Measurements from ENCODE around the gene GAPDH. TPM values are rescaled to one million over a fixed set of nuclear protein-coding genes. Genes with fewer than 3 reads are reported as not detected.
"Not testable (repeated sequence)": the region's sequence is repeated elsewhere in the genome, so short reads cannot be mapped to it uniquely, and the experiment has no call there.

GAPDH gene
- polyA plus RNA-seq, 4 donors: 1,934 to 3,805 (median 2,842) TPM

DNA sequence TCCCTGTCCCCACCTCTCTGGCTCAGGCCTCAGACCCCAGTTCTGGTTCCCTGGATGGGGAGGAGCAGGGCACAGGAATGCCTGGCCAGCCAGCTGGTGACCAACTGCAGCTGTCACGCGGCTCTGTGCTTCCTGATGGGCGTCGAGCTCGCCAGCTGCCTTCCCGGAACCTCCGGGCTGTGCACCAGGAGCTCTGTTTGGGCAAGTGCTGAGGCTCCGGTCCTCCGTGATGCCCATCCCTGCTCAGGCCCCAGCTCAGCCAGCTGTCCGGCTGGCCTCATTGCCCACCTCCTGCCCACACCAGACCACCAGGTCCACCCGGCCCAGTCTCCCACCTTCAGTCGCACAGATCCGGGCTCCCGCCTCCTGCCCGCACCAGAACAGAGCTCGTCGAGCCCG is 16.7 kb downstream of the GAPDH start:
- no peak overlapping the region for H3K4me3 ChIP-seq (ENCODE audit: low read depth in 1 of 3, low read length in 3 of 3)
- peaks cover 0 to 9% (median 0%) of the 10 kb centered on the region in 3 donors for H3K4me1 ChIP-seq (ENCODE audit: control insufficient read depth in 3 of 3, insufficient read depth in 2 of 3, low read depth in 1 of 3, low read length in 2 of 3)
- FAIRE-seq: no peak
- no peaks in the 10 kb centered on the region for H3K27me3 ChIP-seq (ENCODE audit: control insufficient read depth in 3 of 3, insufficient read depth in 3 of 3, low read length in 3 of 3)
- H3K36me3 ChIP-seq (ENCODE audit: control insufficient read depth in 3 of 3, insufficient read depth in 2 of 3, low read depth in 1 of 3, low read length in 3 of 3): peaks cover 3 to 50% (median 9%) of the 10 kb centered on the region in 3 donors
- peak in 1 of 2 donors; percentile 40 for DNase-seq
- peak overlapping the region in 2 of 3 donors; percentile 18 to 47 for H3K27ac ChIP-seq (ENCODE audit: low read depth in 1 of 3, low read length in 2 of 3)
- WGBS, 3 donors: 74 to 80% (median 79%) methylated on average over 18 of the region's 18 CpGs
- no peaks in the 10 kb centered on the region for H3K9me3 ChIP-seq (ENCODE audit: control insufficient read depth in 2 of 2, insufficient read depth in 1 of 2, low read depth in 1 of 2, low read length in 1 of 2)

DNA sequence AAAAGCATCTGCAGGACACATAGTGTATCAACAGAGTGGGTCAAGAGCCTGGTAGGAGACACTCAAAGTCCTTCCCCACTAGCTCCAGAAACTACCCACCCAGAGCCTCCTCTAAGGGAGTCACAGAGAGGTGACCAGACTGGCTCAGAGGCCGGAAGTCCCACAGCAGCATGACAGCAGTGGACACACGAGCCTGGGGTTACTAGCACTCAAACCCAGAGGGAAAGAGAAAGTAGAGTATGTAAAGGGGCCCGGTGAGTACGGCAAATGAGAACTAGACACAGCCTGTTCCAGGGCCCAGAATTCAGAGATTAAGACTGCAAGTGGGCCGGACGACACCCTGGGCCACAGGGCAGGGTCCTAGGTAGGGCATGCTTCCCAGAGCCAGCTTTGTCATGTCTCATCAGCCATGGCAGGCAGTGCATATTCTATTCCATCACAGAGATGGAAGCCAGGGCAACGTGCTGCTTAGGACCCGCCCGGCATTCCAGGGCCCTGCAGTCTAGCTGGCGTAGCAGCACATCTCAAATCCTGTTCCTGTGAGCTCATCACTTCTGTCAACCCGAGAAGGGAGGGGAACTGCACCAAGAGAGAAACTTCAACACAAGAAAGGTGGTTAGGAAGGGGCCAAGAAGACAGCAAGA is 17.3 kb downstream of the GAPDH start:
- no peaks in the 10 kb centered on the region for H3K9me3 ChIP-seq (ENCODE audit: control insufficient read depth in 2 of 2, insufficient read depth in 1 of 2, low read depth in 1 of 2, low read length in 1 of 2)
- H3K36me3 ChIP-seq (ENCODE audit: control insufficient read depth in 3 of 3, insufficient read depth in 2 of 3, low read depth in 1 of 3, low read length in 3 of 3): peaks cover 3 to 52% (median 9%) of the 10 kb centered on the region in 3 donors
- DNase-seq (no peak), FAIRE-seq (no peak)
- peaks cover 0 to 9% (median 0%) of the 10 kb centered on the region in 3 donors for H3K4me1 ChIP-seq (ENCODE audit: control insufficient read depth in 3 of 3, insufficient read depth in 2 of 3, low read depth in 1 of 3, low read length in 2 of 3)
- H3K27me3 ChIP-seq (ENCODE audit: control insufficient read depth in 3 of 3, insufficient read depth in 3 of 3, low read length in 3 of 3): no peaks in the 10 kb centered on the region
- H3K27ac ChIP-seq (ENCODE audit: low read depth in 1 of 3, low read length in 2 of 3): peak overlapping the region in 1 of 3 donors; percentile 47
- 65 to 77% (median 73%) methylated on average over 11 of the region's 11 CpGs for WGBS, 3 donors
- no peak overlapping the region for H3K4me3 ChIP-seq (ENCODE audit: low read depth in 1 of 3, low read length in 3 of 3)

DNA sequence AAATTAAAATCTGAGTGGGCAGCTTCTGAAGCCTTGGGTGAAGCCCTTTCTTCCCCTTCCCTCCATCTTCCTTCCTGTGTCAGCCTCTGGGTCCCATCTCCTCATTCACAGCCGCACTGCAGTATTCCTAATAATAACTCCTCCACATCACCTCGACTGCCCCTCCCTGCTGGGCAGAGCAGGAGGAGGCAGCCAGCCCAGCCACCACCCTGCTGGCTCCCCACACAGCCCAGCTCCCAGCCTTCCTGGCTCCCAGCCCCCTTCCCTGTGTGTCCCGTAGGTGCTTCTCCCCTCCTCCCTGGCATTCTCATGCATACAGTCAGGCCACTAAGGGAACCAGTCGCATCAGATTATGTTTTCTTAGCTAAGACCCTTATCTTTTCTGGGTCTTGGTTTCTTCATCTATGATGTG is 17.8 kb downstream of the GAPDH start:
- DNase-seq: no peak
- peak overlapping the region in 1 of 3 donors; percentile 47 for H3K27ac ChIP-seq (ENCODE audit: low read depth in 1 of 3, low read length in 2 of 3)
- FAIRE-seq: no peak
- no peak overlapping the region for H3K4me3 ChIP-seq (ENCODE audit: low read depth in 1 of 3, low read length in 3 of 3)
- H3K9me3 ChIP-seq (ENCODE audit: control insufficient read depth in 2 of 2, insufficient read depth in 1 of 2, low read depth in 1 of 2, low read length in 1 of 2): no peaks in the 10 kb centered on the region
- H3K4me1 ChIP-seq (ENCODE audit: control insufficient read depth in 3 of 3, insufficient read depth in 2 of 3, low read depth in 1 of 3, low read length in 2 of 3): peaks cover 0 to 9% (median 0%) of the 10 kb centered on the region in 3 donors
- 56 to 67% (median 64%) methylated on average over 4 of the region's 4 CpGs for WGBS, 3 donors
- H3K27me3 ChIP-seq (ENCODE audit: control insufficient read depth in 3 of 3, insufficient read depth in 3 of 3, low read length in 3 of 3): no peaks in the 10 kb centered on the region
- peaks cover 3 to 55% (median 9%) of the 10 kb centered on the region in 3 donors for H3K36me3 ChIP-seq (ENCODE audit: control insufficient read depth in 3 of 3, insufficient read depth in 2 of 3, low read depth in 1 of 3, low read length in 3 of 3)

DNA sequence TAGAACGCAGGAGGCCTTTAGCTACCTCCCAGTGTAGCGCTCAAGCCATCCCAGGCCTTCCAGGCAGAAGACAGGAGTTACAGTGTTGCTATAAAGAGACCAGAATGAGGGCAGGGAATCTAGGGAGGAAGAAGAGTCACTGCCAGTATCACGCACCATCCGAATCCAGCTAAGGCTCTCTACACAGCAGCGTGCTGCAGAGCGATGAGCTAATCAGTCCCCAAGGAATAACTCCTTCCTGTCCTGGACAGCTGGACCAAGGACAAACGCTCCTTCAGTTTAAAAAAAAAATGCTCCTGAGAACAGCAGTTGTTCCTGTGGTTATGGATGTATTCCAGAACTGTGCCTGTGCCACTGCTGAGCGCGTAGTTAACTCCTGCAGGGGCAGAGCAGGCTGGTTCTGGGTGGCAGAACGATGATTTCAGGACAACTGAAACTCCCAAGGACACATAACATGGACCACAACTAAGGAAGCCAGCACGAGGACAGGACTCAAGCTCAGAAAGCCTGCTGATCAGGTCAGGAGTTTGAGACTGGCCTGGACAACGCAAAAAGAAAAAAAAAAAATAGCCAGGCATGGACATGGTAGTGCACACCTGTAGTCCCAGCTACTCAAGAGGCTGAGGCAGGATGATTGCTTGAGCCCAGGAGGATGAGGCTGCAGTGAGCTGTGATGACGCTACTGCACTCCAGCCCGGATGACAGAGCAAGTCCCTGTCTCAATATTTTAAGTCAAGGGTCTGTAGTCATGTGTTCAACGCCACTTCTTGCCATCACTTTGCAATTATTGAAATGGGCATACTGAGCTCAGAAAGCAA is 18.9 kb downstream of the GAPDH start:
- Histone ChIP-seq H3K9me3 (ENCODE audit: control insufficient read depth in 2 of 2, insufficient read depth in 1 of 2, low read depth in 1 of 2, low read length in 1 of 2) (no peaks in the 10 kb centered on the region), H3K4me1 (ENCODE audit: control insufficient read depth in 3 of 3, insufficient read depth in 2 of 3, low read depth in 1 of 3, low read length in 2 of 3) (peaks cover 0 to 9% (median 0%) of the 10 kb centered on the region in 3 donors), H3K27me3 (ENCODE audit: control insufficient read depth in 3 of 3, insufficient read depth in 3 of 3, low read length in 3 of 3) (no peaks in the 10 kb centered on the region), H3K27ac (ENCODE audit: low read depth in 1 of 3, low read length in 2 of 3) (peak overlapping the region in 1 of 3 donors; percentile 56), H3K36me3 (ENCODE audit: control insufficient read depth in 3 of 3, insufficient read depth in 2 of 3, low read depth in 1 of 3, low read length in 3 of 3) (peaks cover 3 to 57% (median 4%) of the 10 kb centered on the region in 3 donors), H3K4me3 (ENCODE audit: low read depth in 1 of 3, low read length in 3 of 3) (no peak overlapping the region)
- no peak for FAIRE-seq
- no peak for DNase-seq
- WGBS, 3 donors: 71 to 88% (median 80%) methylated on average over 15 of the region's 15 CpGs

DNA sequence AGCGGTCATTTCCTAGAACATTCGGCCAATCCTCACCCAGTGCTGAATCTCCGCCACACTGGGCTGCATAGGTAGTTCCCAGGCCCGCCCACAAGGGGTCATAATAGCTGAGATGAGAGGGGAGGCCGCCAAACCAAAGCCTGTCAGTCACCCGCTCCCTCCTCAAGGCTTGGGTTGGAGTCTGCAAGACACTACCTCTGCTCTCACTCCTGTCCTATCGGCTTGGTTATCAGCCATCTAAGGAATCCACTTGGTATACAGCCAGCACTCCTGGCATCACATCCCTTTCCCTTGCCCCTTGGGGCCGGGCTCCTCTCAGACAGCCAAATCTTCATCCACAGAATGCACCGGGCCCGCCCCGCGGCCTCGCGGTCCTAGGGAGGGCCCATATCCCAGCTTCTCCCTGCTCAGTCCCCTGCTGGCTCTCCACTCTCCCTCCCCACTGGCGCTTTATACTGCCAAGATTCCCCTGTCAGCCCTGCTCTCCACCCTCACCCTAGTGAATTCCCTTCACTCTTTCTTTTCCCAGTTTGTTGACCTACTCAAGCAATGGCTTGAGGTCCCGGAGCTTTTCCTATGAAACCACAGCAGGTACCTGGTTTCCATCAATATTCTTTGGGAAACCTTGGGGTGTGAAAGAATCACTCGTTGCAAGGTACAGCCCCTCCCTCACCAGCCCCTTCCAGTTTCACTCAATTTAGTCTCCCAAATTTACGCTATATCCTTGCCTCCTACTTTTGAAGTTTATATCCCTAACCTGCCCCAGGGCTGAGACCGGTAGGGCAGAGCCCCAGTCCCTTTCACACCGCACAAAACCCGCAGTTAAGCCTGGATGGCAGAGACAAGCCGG is 20.1 kb downstream of the GAPDH start:
- H3K27ac ChIP-seq (ENCODE audit: low read depth in 1 of 3, low read length in 2 of 3): peak overlapping the region in 1 of 3 donors; percentile 12
- peaks cover 0 to 59% (median 0%) of the 10 kb centered on the region in 3 donors for H3K36me3 ChIP-seq (ENCODE audit: control insufficient read depth in 3 of 3, insufficient read depth in 2 of 3, low read depth in 1 of 3, low read length in 3 of 3)
- 34 to 49% (median 49%) methylated on average over 22 of the region's 22 CpGs for WGBS, 3 donors
- FAIRE-seq: no peak
- H3K4me3 ChIP-seq (ENCODE audit: low read depth in 1 of 3, low read length in 3 of 3): peak overlapping the region in 2 of 3 donors; percentile 31 to 63
- H3K27me3 ChIP-seq (ENCODE audit: control insufficient read depth in 3 of 3, insufficient read depth in 3 of 3, low read length in 3 of 3): no peaks in the 10 kb centered on the region
- H3K4me1 ChIP-seq (ENCODE audit: control insufficient read depth in 3 of 3, insufficient read depth in 2 of 3, low read depth in 1 of 3, low read length in 2 of 3): peaks cover 0 to 9% (median 0%) of the 10 kb centered on the region in 3 donors
- peak; percentile 63 to 77 for DNase-seq
- H3K9me3 ChIP-seq (ENCODE audit: control insufficient read depth in 2 of 2, insufficient read depth in 1 of 2, low read depth in 1 of 2, low read length in 1 of 2): no peaks in the 10 kb centered on the region

DNA sequence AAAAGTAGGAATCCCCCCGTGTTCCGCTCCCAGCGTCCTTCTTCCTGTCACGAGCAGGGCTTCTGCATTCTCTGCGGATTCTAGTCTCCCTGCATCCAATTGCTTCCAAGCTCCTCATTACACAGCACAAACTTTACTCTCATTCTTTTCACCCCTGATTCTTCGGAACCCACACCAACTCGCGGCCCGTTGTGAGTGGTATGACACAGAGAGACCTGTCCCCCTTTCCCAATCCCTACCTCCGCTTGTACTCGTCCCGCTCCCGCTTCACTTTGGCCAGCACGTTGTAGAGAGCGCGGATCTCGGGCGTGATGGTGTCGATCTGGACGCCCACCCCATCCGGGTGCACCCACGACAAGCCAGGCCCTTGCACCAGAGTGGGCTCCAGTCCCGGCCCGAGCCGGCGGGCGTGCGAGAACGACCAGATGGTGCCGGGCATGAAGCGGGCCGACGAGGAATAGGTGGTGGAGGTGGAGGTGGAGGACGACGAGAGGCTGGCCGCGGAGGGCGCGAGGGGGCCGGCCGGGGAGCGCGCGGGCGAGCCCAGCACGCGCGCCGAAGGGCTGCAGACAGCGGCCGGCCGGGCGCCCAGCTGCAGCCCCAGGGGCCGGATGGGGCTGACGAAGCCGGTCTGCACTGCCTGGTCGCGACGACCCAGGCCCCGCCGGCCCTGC is 20.8 kb downstream of the GAPDH start:
- FAIRE-seq: no peak
- 34 to 86% (median 62%) methylated on average over 58 to 61 of the region's 61 CpGs for whole genome bisulfite sequencing, 3 donors
- Histone ChIP-seq H3K27ac (ENCODE audit: low read depth in 1 of 3, low read length in 2 of 3) (peak overlapping the region in 1 of 3 donors; percentile 20), H3K9me3 (ENCODE audit: control insufficient read depth in 2 of 2, insufficient read depth in 1 of 2, low read depth in 1 of 2, low read length in 1 of 2) (no peaks in the 10 kb centered on the region), H3K27me3 (ENCODE audit: control insufficient read depth in 3 of 3, insufficient read depth in 3 of 3, low read length in 3 of 3) (no peaks in the 10 kb centered on the region), H3K4me1 (ENCODE audit: control insufficient read depth in 3 of 3, insufficient read depth in 2 of 3, low read depth in 1 of 3, low read length in 2 of 3) (peaks cover 0 to 9% (median 0%) of the 10 kb centered on the region in 3 donors), H3K4me3 (ENCODE audit: low read depth in 1 of 3, low read length in 3 of 3) (peak overlapping the region; percentile 31 to 63 (median 55)), H3K36me3 (ENCODE audit: control insufficient read depth in 3 of 3, insufficient read depth in 2 of 3, low read depth in 1 of 3, low read length in 3 of 3) (peaks cover 0 to 59% (median 3%) of the 10 kb centered on the region in 3 donors)
- no peak for DNase-seq

DNA sequence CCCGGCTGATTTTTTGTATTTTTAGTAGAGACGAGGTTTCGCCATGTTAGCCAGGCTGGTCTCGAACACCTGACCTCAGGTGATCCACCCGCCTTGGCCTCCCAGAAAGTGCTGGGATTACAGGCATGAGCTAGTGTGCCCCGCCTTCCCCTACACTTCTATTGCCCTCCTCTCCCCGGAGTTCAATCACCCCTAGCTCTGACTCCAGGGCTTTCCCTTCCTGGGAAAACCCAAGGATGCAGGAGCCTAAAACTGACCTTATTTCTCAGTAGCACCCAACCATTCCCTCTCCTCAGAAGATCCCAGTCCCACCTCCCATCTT is 22.1 kb downstream of the GAPDH start:
- H3K4me1 ChIP-seq (ENCODE audit: control insufficient read depth in 3 of 3, insufficient read depth in 2 of 3, low read depth in 1 of 3, low read length in 2 of 3); H3K4me3 ChIP-seq (ENCODE audit: low read depth in 1 of 3, low read length in 3 of 3); H3K27ac ChIP-seq (ENCODE audit: low read depth in 1 of 3, low read length in 2 of 3); H3K9me3 ChIP-seq (ENCODE audit: control insufficient read depth in 2 of 2, insufficient read depth in 1 of 2, low read depth in 1 of 2, low read length in 1 of 2); FAIRE-seq; DNase-seq; H3K27me3 ChIP-seq (ENCODE audit: control insufficient read depth in 3 of 3, insufficient read depth in 3 of 3, low read length in 3 of 3): not testable (repeated sequence)
- 81 to 89% (median 87%) methylated on average over 7 of the region's 7 CpGs for WGBS, 3 donors
- H3K36me3 ChIP-seq (ENCODE audit: control insufficient read depth in 3 of 3, insufficient read depth in 2 of 3, low read depth in 1 of 3, low read length in 3 of 3): peaks cover 0 to 62% (median 7%) of the 10 kb centered on the region in 3 donors
